NCI-H1417 (cell line): ENCODE results near the gene PAK4.
A peak's percentile ranks its signal among the peaks of the same experiment; 100 is the strongest.
"Not testable (repeated sequence)": the region's sequence is repeated elsewhere in the genome, so short reads cannot be mapped to it uniquely, and the experiment has no call there.

Source experiments
- DNase-seq, 3 experiments: peaks; one replicate each; lab custom pipeline; 2025; lab: John Stamatoyannopoulos, UW

The PAK4 gene

GRCh38 chr19:39100500-39101166, 25.0 kb upstream of the PAK4 start:
- no peak for DNase-seq

GRCh38 chr19:39103151-39103550, 22.4 kb upstream of the PAK4 start:
- no peak for DNase-seq

- DNase-seq = no peak
Observed at GRCh38 chr19:39104186-39104596, 21.4 kb upstream of the PAK4 start.

GRCh38 chr19:39106194-39106593, 19.4 kb upstream of the PAK4 start:
- no peak for DNase-seq

- no peak for DNase-seq
Observed at GRCh38 chr19:39109641-39110040, 15.9 kb upstream of the PAK4 start.

- peak; percentile 35 to 61 (median 59) for DNase-seq
Observed at GRCh38 chr19:39110263-39110967, 15.2 kb upstream of the PAK4 start.

GRCh38 chr19:39111593-39112199, 13.9 kb upstream of the PAK4 start:
- DNase-seq = peak in 2 of 3 experiments; percentile 24 to 38

GRCh38 chr19:39112338-39112890, 13.2 kb upstream of the PAK4 start:
- no peak for DNase-seq

- no peak for DNase-seq
Observed at GRCh38 chr19:39113199-39113598, 12.4 kb upstream of the PAK4 start.

- no peak for DNase-seq
Observed at GRCh38 chr19:39115105-39115847, 10.3 kb upstream of the PAK4 start.

GRCh38 chr19:39117023-39117422, 8.6 kb upstream of the PAK4 start:
- DNase-seq = not testable (repeated sequence)

- DNase-seq = no peak
Observed at GRCh38 chr19:39119830-39120229, 5.8 kb upstream of the PAK4 start.

- no peak for DNase-seq
Observed at GRCh38 chr19:39122934-39123731, 2.5 kb upstream of the PAK4 start.

- DNase-seq = no peak
Observed at GRCh38 chr19:39124136-39124764, 1.3 kb upstream of the PAK4 start.

- no peak for DNase-seq
Observed at GRCh38 chr19:39125199-39125553, 410 bp upstream of the PAK4 start.

GRCh38 chr19:39126312-39127187, 964 bp downstream of the PAK4 start:
- DNase-seq = peak in 2 of 3 experiments; percentile 3 to 47

GRCh38 chr19:39127812-39128515, 2.4 kb downstream of the PAK4 start:
- DNase-seq = no peak

GRCh38 chr19:39128516-39129079, 3.0 kb downstream of the PAK4 start:
- no peak for DNase-seq

GRCh38 chr19:39129116-39129515, 3.5 kb downstream of the PAK4 start:
- DNase-seq = no peak
